ENCODE results near the gene FBXW8. TPM values are rescaled to one million over a fixed set of nuclear protein-coding genes. Genes with fewer than 3 reads are reported as not detected.

FBXW8 gene
- total RNA-seq, 1 experiment from 2014 or later = 12.1 TPM

GRCh38 chr12:117033382-117034221, 122.9 kb downstream of the FBXW8 start:
- TF ChIP-seq EZH2phosphoT487 (IDR thresholded peaks at IDR 0.05; ENCODE audit: borderline replicate concordance, low read length) (no peak), EZH2 (IDR thresholded peaks at IDR 0.05; ENCODE audit: low read length, unreplicated experiment) (no peak), CTCF (conservative IDR thresholded peaks at IDR 0.05; ENCODE audit: low read depth, low read length) (no peak)
- H3F3A ChIP-seq (ENCODE audit: low read length, unreplicated experiment) = no peaks in the 10 kb centered on the region
- no peak overlapping the region for H3K4me2 ChIP-seq (ENCODE audit: low read length)
- H3K9ac ChIP-seq (ENCODE audit: low read length) = no peak overlapping the region
- H3K27ac ChIP-seq (ENCODE audit: low read length) = no peak overlapping the region
- no peaks in the 10 kb centered on the region for H3K27me3 ChIP-seq (ENCODE audit: low read length)
- no peaks in the 10 kb centered on the region for H3K4me1 ChIP-seq (ENCODE audit: insufficient read depth, low read length)
- H3K9me2 ChIP-seq (replicated peaks; ENCODE audit: low read length) = no peaks in the 10 kb centered on the region
- no peak for DNase-seq
- intact Hi-C loops (cut with micrococcal nuclease) = no loop called here
- no peaks in the 10 kb centered on the region; the same call in 1 of the 2 replicates for H3K36me3 ChIP-seq (ENCODE audit: low read depth, low read length)
- no peak overlapping the region for H3K4me3 ChIP-seq (ENCODE audit: low read length)
- ChIA-PET POLR2A (ENCODE audit: unreplicated experiment) (no interaction called here), CTCF (no interaction called here)
- H4K20me1 ChIP-seq (ENCODE audit: low read length) = no peaks in the 10 kb centered on the region
- no peak overlapping the region for H2AFZ ChIP-seq (ENCODE audit: low read length)
- no peaks in the 10 kb centered on the region for H3K9me3 ChIP-seq (ENCODE audit: low read length)
- no peaks in the 10 kb centered on the region for H3K79me2 ChIP-seq (ENCODE audit: low read length)
- TSS peak; percentile 24 for BruUV-seq (replicated peaks)
- ATAC-seq = peak; percentile 24

GRCh38 chr12:117034249-117034648, 123.5 kb downstream of the FBXW8 start:
- POLR2A ChIA-PET (ENCODE audit: unreplicated experiment) = no interaction called here

More at GRCh38 chr12:117034249-117034648, 123.5 kb downstream of the FBXW8 start:
- no peaks in the 10 kb centered on the region for H3K4me1 ChIP-seq (ENCODE audit: insufficient read depth, low read length)
- DNase-seq = no peak
- H3K27me3 ChIP-seq (ENCODE audit: low read length) = no peaks in the 10 kb centered on the region
- H3K36me3 ChIP-seq (ENCODE audit: low read depth, low read length) = no peaks in the 10 kb centered on the region; the same call in 1 of the 2 replicates
- no peak overlapping the region for H3K9ac ChIP-seq (ENCODE audit: low read length)
- H3K27ac ChIP-seq (ENCODE audit: low read length) = no peak overlapping the region
- no peak overlapping the region for H3K4me2 ChIP-seq (ENCODE audit: low read length)
- TF ChIP-seq EZH2 (IDR thresholded peaks at IDR 0.05; ENCODE audit: low read length, unreplicated experiment) (no peak), CTCF (conservative IDR thresholded peaks at IDR 0.05; ENCODE audit: low read depth, low read length) (no peak), EZH2phosphoT487 (IDR thresholded peaks at IDR 0.05; ENCODE audit: borderline replicate concordance, low read length) (no peak)
- no peaks in the 10 kb centered on the region for H3K9me3 ChIP-seq (ENCODE audit: low read length)
- no peak for ATAC-seq
- H4K20me1 ChIP-seq (ENCODE audit: low read length) = no peaks in the 10 kb centered on the region
- H2AFZ ChIP-seq (ENCODE audit: low read length) = no peak overlapping the region
- BruUV-seq (replicated peaks) = no TSS peak
- no peaks in the 10 kb centered on the region for H3F3A ChIP-seq (ENCODE audit: low read length, unreplicated experiment)
- CTCF ChIA-PET = no interaction called here
- intact Hi-C loops (cut with micrococcal nuclease) = no loop called here
- no peaks in the 10 kb centered on the region for H3K9me2 ChIP-seq (replicated peaks; ENCODE audit: low read length)
- no peaks in the 10 kb centered on the region for H3K79me2 ChIP-seq (ENCODE audit: low read length)
- H3K4me3 ChIP-seq (ENCODE audit: low read length) = no peak overlapping the region
